IMR-90 (cell line): ENCODE results near the gene LYRM9. TPM values are rescaled to one million over a fixed set of nuclear protein-coding genes. Genes with fewer than 3 reads are reported as not detected.
"Not testable (repeated sequence)": the region's sequence is repeated elsewhere in the genome, so short reads cannot be mapped to it uniquely, and the experiment has no call there.

Experiments
- ATAC-seq: fragments of 200-7000 bp; cut with Tn5 transposase; 2 replicates; pipeline ENCODE4 v1.9.1; 2020; ENCODE audit warnings: low read depth, mild to moderate bottlenecking, moderate library complexity
- BruUV-seq: library from RNA; stranded (reverse); fragments of 400-500 nt; replicated peaks from 2 replicates; lab custom pipeline; 2021; lab: Mats Ljungman, UMichigan
- CTCF ChIA-PET: fragments of 300-600 bp; formaldehyde crosslinking; extraction: SDS; loops from one replicate; lab custom pipeline; 2021; ENCODE audit warnings: antibody characterized with exemption; lab: Yijun Ruan, JAX
- POLR2A ChIA-PET: fragments of 300-600 bp; sonication (Branson Sonifier 250); formaldehyde crosslinking; loops from one replicate; lab custom pipeline; 2022; ENCODE audit warnings: antibody characterized with exemption; ENCODE audit not compliant: unreplicated experiment; lab: Charles Lee
- DNase-seq: peaks from one replicate; pipeline ENCODE4 v3.0.0; 2013
- H2AFZ ChIP-seq: replicated peaks from 2 replicates; pipeline ENCODE3; 2013; ENCODE audit warnings: low read length, mild to moderate bottlenecking; ENCODE audit not compliant: poor library complexity
- H2AK5ac ChIP-seq: 2 replicates; pipeline ENCODE4 v1.6.1; 2013; ENCODE audit warnings: low read depth, low read length, inconsistent platforms
- H2AK9ac ChIP-seq: replicated peaks from 2 replicates; pipeline ENCODE3; 2013; ENCODE audit warnings: mild to moderate bottlenecking, low read depth, low read length, moderate library complexity; ENCODE audit not compliant: poor library complexity
- H2BK120ac ChIP-seq: 2 replicates; pipeline ENCODE4 v1.6.1; 2013; ENCODE audit warnings: low read depth, low read length, inconsistent platforms
- H2BK15ac ChIP-seq: 3 replicates; pipeline ENCODE4 v1.6.1; 2013; ENCODE audit warnings: low read depth, low read length, inconsistent platforms
- H2BK20ac ChIP-seq: 2 replicates; pipeline ENCODE4 v1.6.1; 2013; ENCODE audit warnings: low read depth, mild to moderate bottlenecking, inconsistent platforms, low read length, moderate library complexity
- H2BK5ac ChIP-seq: 2 replicates; pipeline ENCODE4 v1.6.1; 2013; ENCODE audit warnings: mild to moderate bottlenecking, low read depth, low read length, inconsistent platforms; ENCODE audit not compliant: poor library complexity, severe bottlenecking
- H3K14ac ChIP-seq: replicated peaks from 2 replicates; pipeline ENCODE4 v1.6.1; 2013; ENCODE audit warnings: low read depth, low read length, inconsistent platforms
- H3K18ac ChIP-seq: 2 replicates; pipeline ENCODE4 v1.6.1; 2013; ENCODE audit warnings: low read depth, low read length, control low read depth
- H3K23ac ChIP-seq: 2 replicates; pipeline ENCODE4 v1.6.1; 2013; ENCODE audit warnings: low read depth, low read length, inconsistent platforms
- H3K27ac ChIP-seq: 2 replicates; pipeline ENCODE4 v1.5.1; 2013; ENCODE audit warnings: mild to moderate bottlenecking, control low read depth, low read length; ENCODE audit not compliant: insufficient read depth
- H3K27me3 ChIP-seq: 2 replicates; pipeline ENCODE4 v1.6.1; 2013; ENCODE audit warnings: low read length; ENCODE audit not compliant: control insufficient read depth, insufficient read depth
- H3K36me3 ChIP-seq: 2 replicates; pipeline ENCODE4 v1.6.1; 2013; ENCODE audit warnings: low read length, mixed read lengths; ENCODE audit not compliant: control insufficient read depth, insufficient read depth
- H3K4ac ChIP-seq: 2 replicates; pipeline ENCODE4 v1.6.1; 2013; ENCODE audit warnings: low read depth, low read length, inconsistent platforms
- H3K4me1 ChIP-seq: 2 replicates; pipeline ENCODE4 v1.6.1; 2013; ENCODE audit warnings: low read length, mixed read lengths; ENCODE audit not compliant: control insufficient read depth, insufficient read depth
- H3K4me2 ChIP-seq: 2 replicates; pipeline ENCODE4 v1.6.1; 2013; ENCODE audit warnings: low read depth, mild to moderate bottlenecking, control low read depth, low read length, moderate library complexity
- H3K4me3 ChIP-seq: 2 replicates; pipeline ENCODE4 v1.5.1; 2013; ENCODE audit warnings: low read depth, mild to moderate bottlenecking, control low read depth, low read length, moderate library complexity; ENCODE audit not compliant: insufficient read depth
- H3K56ac ChIP-seq: 2 replicates; pipeline ENCODE4 v1.6.1; 2013; ENCODE audit warnings: low read length, inconsistent platforms; ENCODE audit not compliant: insufficient read depth; ENCODE audit errors: extremely low read depth
- H3K79me1 ChIP-seq, 2 experiments: 2 replicates each; pipeline ENCODE4 v1.6.1; 2013; ENCODE audit warnings: low read length in 2 of 2, inconsistent platforms in 1 of 2, low read depth in 1 of 2
- H3K9ac ChIP-seq: 2 replicates; pipeline ENCODE4 v1.6.1; 2013; ENCODE audit warnings: low read depth, low read length, control low read depth
- H3K9me1 ChIP-seq: 2 replicates; pipeline ENCODE4 v1.6.1; 2013; ENCODE audit warnings: low read length, inconsistent platforms; ENCODE audit not compliant: insufficient read depth
- H3K9me3 ChIP-seq: 2 replicates; pipeline ENCODE4 v1.6.1; 2013; ENCODE audit warnings: low read length; ENCODE audit not compliant: control insufficient read depth, insufficient read depth
- H4K20me1 ChIP-seq: 2 replicates; pipeline ENCODE4 v1.6.1; 2013; ENCODE audit warnings: low read length, inconsistent platforms; ENCODE audit not compliant: insufficient read depth
- H4K5ac ChIP-seq: 2 replicates; pipeline ENCODE4 v1.6.1; 2013; ENCODE audit warnings: mild to moderate bottlenecking, low read depth, low read length, control low read depth
- H4K8ac ChIP-seq, 2 experiments: 2 replicates each; pipeline ENCODE4 v1.6.1; 2013; ENCODE audit warnings: low read depth in 2 of 2, low read length in 2 of 2, control low read depth in 1 of 2, inconsistent platforms in 1 of 2
- H4K91ac ChIP-seq: 2 replicates; pipeline ENCODE4 v1.6.1; 2013; ENCODE audit warnings: low read depth, low read length, inconsistent platforms; ENCODE audit not compliant: insufficient read depth
- CEBPB ChIP-seq: IDR thresholded peaks from 2 replicates; pipeline ENCODE4 v1.6.1; 2012; ENCODE audit warnings: low read depth, low read length, improper control_type of control experiment
- FOS ChIP-seq: fragments of 150-350 bp; IDR thresholded peaks from 2 replicates; pipeline ENCODE4 v1.6.1; 2016; ENCODE audit warnings: low read depth, low read length
- POLR2A ChIP-seq: IDR thresholded peaks from 2 replicates; pipeline ENCODE4 v1.6.1; 2012; ENCODE audit warnings: mild to moderate bottlenecking, low read depth, low read length
- WGBS, 2 experiments: methylation state at CpG; one replicate each; pipeline versions ENCODE4 v1.1.5 to v1.1.7; 2013; ENCODE audit warnings: missing lambda C conversion rate in 2 of 2; ENCODE audit not compliant: insufficient read length in 1 of 2; ENCODE audit errors: extremely low coverage in 2 of 2; 5-methylcytosine and 5-hydroxymethylcytosine counted together
- dilution Hi-C: fragments of 300-500 bp; cut with HindIII; formaldehyde crosslinking; loops from one replicate; pipeline ENCODE4 v1.14.3; 2018; ENCODE audit warnings: low sequenced_read_pairs; ENCODE audit not compliant: unreplicated experiment
- in situ Hi-C: fragments of 300-500 bp; cut with MboI; formaldehyde crosslinking; loops from 3 replicates; pipeline ENCODE4 v1.14.3; 2019; ENCODE audit warnings: low sequenced_read_pairs, inconsistent platforms, mixed read lengths
- intact Hi-C: fragments of 100-400 bp; cut with micrococcal nuclease; formaldehyde crosslinking; loops from 2 replicates; pipeline ENCODE4 v1.10.0; 2022
- polyA plus RNA-seq, 3 experiments: library from polyadenylated mRNA; depleted of rRNA; stranded (reverse); fragments of >200 nt; gene quantifications; 2 replicates each; pipeline ENCODE4 v1.2.3, GENCODE V29; 2012; ENCODE audit warnings: low replicate concordance in 1 of 3
- total RNA-seq: library from RNA; depleted of rRNA; stranded (reverse); fragments of >200 nt; gene quantifications from 2 replicates; pipeline ENCODE4 v1.2.3, GENCODE V29; 2012

Gene LYRM9
- total and polyA plus RNA-seq, 2 of the 4 experiments (the other 2 are of a cell fraction) = 3.2 to 4.8 TPM

GRCh38 chr17:27888067-27888466 lies 5.1 kb downstream of the LYRM9 start:
- POLR2A ChIA-PET = no interaction called here
- Histone ChIP-seq H4K5ac (no peak overlapping the region), H2AFZ (no peak overlapping the region), H2AK9ac (no peak overlapping the region), H3K36me3 (no peaks in the 10 kb centered on the region), H3K27ac (no peak overlapping the region), H3K4me3 (no peak overlapping the region), H3K4me2 (no peak overlapping the region), H3K27me3 (no peaks in the 10 kb centered on the region), H3K4me1 (peaks cover 6% of the 10 kb centered on the region), H2BK20ac (no peak overlapping the region), H3K9me1 (0 out of 2 replicates have a peak, but pooled peaks cover 3% of the 10 kb centered on the region), H4K20me1 (no peaks in the 10 kb centered on the region), H4K91ac (peak overlapping the region; percentile 11; the same call in 1 of the 2 replicates), H3K56ac (no peak overlapping the region), H2BK5ac (no peak overlapping the region), H2BK120ac (no peak overlapping the region), H3K23ac (no peak overlapping the region), H3K14ac (no peak overlapping the region), H3K9ac (no peak overlapping the region), H3K4ac (no peak overlapping the region), H3K18ac (no peak overlapping the region), H2AK5ac (no peak overlapping the region), H4K8ac (no peak overlapping the region), H3K9me3 (no peaks in the 10 kb centered on the region), H3K79me1 (0 out of 4 replicates have a peak, but pooled peaks cover 0 to 8% of the 10 kb centered on the region in 2 experiments), H2BK15ac (no peak overlapping the region)
- in situ Hi-C loops = loop anchor here (10.0 kb wide), 2 partner anchors 83 to 233 kb away; partner anchors contain the start of gene NOS2
- intact Hi-C loops = loop anchor here (10.0 kb wide), 1 partner anchor 433 kb away; the partner anchor contains the start of gene KSR1
- 71% methylated on average over 1 of the region's 2 CpGs; no CpG with 5 or more reads in 1 of the 2 experiments for WGBS, 2 experiments
- TF ChIP-seq FOS (no peak), POLR2A (no peak), CEBPB (no peak)
- no TSS peak for BruUV-seq
- ATAC-seq = no peak
- no peak for DNase-seq
- dilution Hi-C loops = no loop called here
- CTCF ChIA-PET = interaction anchor here (1.1 kb wide), 1 partner anchor 8 kb away, joined by 3 read pairs; no protein-coding TSS in a partner anchor

GRCh38 chr17:27886348-27886906 lies 6.7 kb downstream of the LYRM9 start:
- H2BK5ac ChIP-seq, H3K14ac ChIP-seq, H3K9ac ChIP-seq, H3K79me1 ChIP-seq, H4K20me1 ChIP-seq, H2AFZ ChIP-seq, H3K56ac ChIP-seq, H3K9me3 ChIP-seq, H3K4me2 ChIP-seq, POLR2A ChIA-PET, H2BK120ac ChIP-seq, H4K91ac ChIP-seq, H2AK5ac ChIP-seq, H3K27ac ChIP-seq, H3K4ac ChIP-seq, BruUV-seq, H3K4me1 ChIP-seq, CTCF ChIA-PET, H3K9me1 ChIP-seq, H2BK15ac ChIP-seq, H2AK9ac ChIP-seq, H3K18ac ChIP-seq, H4K5ac ChIP-seq, H3K36me3 ChIP-seq, H4K8ac ChIP-seq, DNase-seq, ATAC-seq, H3K4me3 ChIP-seq, H2BK20ac ChIP-seq, H3K23ac ChIP-seq, H3K27me3 ChIP-seq, dilution Hi-C loops: not testable (repeated sequence)
- intact Hi-C loops (loop anchor here (10.0 kb wide), 1 partner anchor 432 kb away; the partner anchor contains the start of gene KSR1), in situ Hi-C loops (loop anchor here (10.0 kb wide), 2 partner anchors 82 to 232 kb away; partner anchors contain the start of gene NOS2)
- WGBS, 2 experiments = no CpG with 5 or more reads among the region's 8 CpGs
